PC-3 (cell line): ENCODE measurements around the gene GPR176.

ENCODE experiments used
- EZH2 ChIP-seq: fragments of 300-600 bp; sonication (generic); IDR thresholded peaks from one replicate; pipeline ENCODE4 v1.6.1; 2017; ENCODE audit warnings: antibody characterized with exemption, mild to moderate bottlenecking, low read length; ENCODE audit not compliant: unreplicated experiment
- TF ChIP-seq, protein P1 (sequence below): fragments of 300-600 bp; sonication (generic); conservative IDR thresholded peaks from 2 replicates; pipeline ENCODE4 v1.5.1; 2017; ENCODE audit warnings: antibody characterized with exemption, low read depth, mild to moderate bottlenecking, low read length

DNA sequence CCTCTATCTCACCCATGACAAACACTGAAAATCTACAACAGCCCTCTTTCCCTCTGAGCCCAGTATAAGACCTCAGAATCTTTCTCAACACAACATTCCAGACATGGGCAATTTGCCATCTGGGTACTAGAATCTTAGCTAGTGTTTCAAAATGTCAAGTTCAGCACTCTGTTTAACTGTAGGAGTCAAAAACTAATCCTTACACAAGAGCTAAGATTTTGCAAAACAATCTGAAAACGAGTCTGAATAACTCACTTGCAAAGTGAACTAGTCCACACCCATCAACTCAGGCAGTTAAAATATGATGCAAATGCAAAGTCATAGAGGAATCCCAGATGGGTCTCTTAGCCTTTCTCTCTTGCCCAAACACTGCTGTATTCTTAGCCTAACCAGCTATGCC is 67.8 kb downstream of the GPR176 start:
- TF ChIP-seq, protein P1, sequence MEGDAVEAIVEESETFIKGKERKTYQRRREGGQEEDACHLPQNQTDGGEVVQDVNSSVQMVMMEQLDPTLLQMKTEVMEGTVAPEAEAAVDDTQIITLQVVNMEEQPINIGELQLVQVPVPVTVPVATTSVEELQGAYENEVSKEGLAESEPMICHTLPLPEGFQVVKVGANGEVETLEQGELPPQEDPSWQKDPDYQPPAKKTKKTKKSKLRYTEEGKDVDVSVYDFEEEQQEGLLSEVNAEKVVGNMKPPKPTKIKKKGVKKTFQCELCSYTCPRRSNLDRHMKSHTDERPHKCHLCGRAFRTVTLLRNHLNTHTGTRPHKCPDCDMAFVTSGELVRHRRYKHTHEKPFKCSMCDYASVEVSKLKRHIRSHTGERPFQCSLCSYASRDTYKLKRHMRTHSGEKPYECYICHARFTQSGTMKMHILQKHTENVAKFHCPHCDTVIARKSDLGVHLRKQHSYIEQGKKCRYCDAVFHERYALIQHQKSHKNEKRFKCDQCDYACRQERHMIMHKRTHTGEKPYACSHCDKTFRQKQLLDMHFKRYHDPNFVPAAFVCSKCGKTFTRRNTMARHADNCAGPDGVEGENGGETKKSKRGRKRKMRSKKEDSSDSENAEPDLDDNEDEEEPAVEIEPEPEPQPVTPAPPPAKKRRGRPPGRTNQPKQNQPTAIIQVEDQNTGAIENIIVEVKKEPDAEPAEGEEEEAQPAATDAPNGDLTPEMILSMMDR: no peak
- TF ChIP-seq EZH2: no peak
